VCaP (cell line): ENCODE data around the gene LIMD2.

Experiments used
- H3K27ac ChIP-seq: fragments of 450-650 bp; 2 replicates; pipeline ENCODE4 v1.5.1; 2017
- CTCF ChIP-seq: fragments of 450-650 bp; conservative IDR thresholded peaks from 2 replicates; pipeline ENCODE4 v1.5.1; 2017; ENCODE audit warnings: mild to moderate bottlenecking, moderate library complexity

LIMD2 gene

GRCh38 chr17:63686138-63686685 is 13.7 kb downstream of the LIMD2 start:
- H3K27ac ChIP-seq: peak overlapping the region; percentile 85
- TF ChIP-seq CTCF: no peak

GRCh38 chr17:63685578-63685977 is 14.3 kb downstream of the LIMD2 start:
- peak overlapping the region; percentile 85 for H3K27ac ChIP-seq
- no peak for TF ChIP-seq CTCF

- H3K27ac ChIP-seq: peak overlapping the region; percentile 85
- TF ChIP-seq CTCF: no peak
Observed at GRCh38 chr17:63685041-63685440, 14.9 kb downstream of the LIMD2 start.

- TF ChIP-seq CTCF: no peak
- peak overlapping the region; percentile 85 for H3K27ac ChIP-seq
Observed at GRCh38 chr17:63682981-63683380, 16.9 kb downstream of the LIMD2 start.

GRCh38 chr17:63682441-63682840 is 17.5 kb downstream of the LIMD2 start:
- 0 out of 2 replicates have a peak overlapping the region, but pooled peaks have one; percentile 85 for H3K27ac ChIP-seq
- TF ChIP-seq CTCF: no peak

- no peak for TF ChIP-seq CTCF
- no peak overlapping the region for H3K27ac ChIP-seq
Observed at GRCh38 chr17:63681530-63681929, 18.4 kb downstream of the LIMD2 start.

GRCh38 chr17:63680700-63681099 is 19.2 kb downstream of the LIMD2 start:
- no peak for TF ChIP-seq CTCF
- H3K27ac ChIP-seq: no peak overlapping the region
